Stimulated activated CD4-positive, alpha-beta T cell treated with anti-CD3 and anti-CD28 coated beads, Interleukin-2, amount 100 ng/mL, for 48 hours (primary cell): Measurements from ENCODE around the gene GPA33.

ENCODE experiments used
- DNase-seq, 2 donors: peaks; one replicate each; pipeline ENCODE4 v3.0.0-alpha.2; 2020

Gene GPA33, protein sequence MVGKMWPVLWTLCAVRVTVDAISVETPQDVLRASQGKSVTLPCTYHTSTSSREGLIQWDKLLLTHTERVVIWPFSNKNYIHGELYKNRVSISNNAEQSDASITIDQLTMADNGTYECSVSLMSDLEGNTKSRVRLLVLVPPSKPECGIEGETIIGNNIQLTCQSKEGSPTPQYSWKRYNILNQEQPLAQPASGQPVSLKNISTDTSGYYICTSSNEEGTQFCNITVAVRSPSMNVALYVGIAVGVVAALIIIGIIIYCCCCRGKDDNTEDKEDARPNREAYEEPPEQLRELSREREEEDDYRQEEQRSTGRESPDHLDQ

GRCh38 chr1:167090314-167090942 lies at the start of gene GPA33:
TSS of gene GPA33 (minus strand) at chr1:167090377. CDS start at chr1:167090287, 90 bp downstream.
- no peak for DNase-seq

DNA sequence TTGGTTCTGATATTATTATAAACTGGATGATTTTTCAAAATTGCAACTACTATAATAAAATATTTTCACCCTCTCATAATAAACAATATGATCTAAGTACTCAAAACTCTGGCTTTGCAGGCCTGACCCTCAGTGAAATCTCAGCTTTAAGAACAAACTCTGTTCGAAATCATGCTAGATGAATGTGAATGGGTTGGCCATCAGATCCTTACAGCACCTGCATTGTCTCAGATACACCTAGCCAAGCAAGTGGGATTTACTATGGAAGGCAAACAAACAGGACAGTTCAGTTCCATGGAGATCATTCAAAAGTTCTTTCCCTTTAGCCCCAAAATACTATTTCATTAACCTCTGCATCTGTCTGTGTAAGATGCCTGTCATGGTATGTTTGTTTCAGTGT lies 48.5 kb upstream of the GPA33 start:
- DNase-seq, result no peak

DNA sequence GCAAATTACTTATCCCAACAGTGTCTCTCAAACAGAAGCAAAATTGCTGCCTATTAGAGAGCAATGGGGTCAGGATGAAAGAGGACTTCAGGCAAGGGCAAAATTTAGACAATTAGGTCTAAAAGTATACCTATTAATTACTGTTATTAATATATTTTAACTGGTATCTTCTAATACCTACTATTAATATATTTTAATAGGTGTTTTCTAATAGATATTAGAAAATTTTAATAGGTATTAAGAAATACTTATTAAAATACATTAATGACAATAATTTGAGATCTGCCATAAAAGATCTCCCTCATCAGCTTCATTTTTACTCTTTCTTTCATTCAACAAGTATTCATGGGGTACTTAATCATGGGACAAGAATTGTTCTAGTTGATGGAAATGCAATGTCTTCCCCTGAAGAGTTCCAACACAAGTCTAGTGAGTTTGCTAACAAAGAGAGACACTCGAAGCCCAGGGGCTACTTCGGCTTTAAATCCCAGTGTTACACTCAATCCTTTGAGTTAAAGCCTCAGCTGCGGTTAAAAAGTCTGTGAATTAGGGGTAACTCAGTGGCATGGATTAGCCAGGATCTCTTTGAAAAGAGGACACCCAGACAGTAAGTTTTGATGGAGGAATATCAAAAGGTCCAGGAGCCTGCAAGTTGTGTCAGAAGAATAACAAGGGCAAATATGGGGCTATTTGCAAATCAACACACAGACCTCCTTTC lies 47.8 kb upstream of the GPA33 start:
- DNase-seq, result no peak

GRCh38 chr1:167137332-167137781 lies 47.2 kb upstream of the GPA33 start:
- no peak for DNase-seq

- DNase-seq, result no peak
Observed at GRCh38 chr1:167136806-167137205, 46.6 kb upstream of the GPA33 start.

DNA sequence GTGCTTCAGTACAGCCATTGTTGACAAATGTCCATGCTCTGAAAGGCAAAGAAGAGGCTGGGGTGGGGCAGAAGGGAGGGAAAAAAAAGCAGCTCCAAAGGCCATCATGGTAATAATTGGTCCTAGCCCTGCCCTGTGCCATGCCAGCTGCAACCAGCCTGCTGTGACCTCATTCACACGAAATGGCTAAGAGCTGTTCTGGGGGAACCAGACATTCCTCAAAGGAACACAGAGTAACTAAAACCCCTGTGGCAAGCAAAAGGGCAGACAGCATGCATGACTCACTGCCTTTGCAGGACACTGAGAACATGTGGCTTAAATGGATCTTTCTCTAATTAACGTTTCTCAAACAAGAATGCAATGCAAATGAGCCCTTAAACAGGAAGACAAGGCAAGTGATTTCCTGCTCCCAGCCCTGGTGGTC lies 46.0 kb upstream of the GPA33 start:
- DNase-seq, result no peak

DNA sequence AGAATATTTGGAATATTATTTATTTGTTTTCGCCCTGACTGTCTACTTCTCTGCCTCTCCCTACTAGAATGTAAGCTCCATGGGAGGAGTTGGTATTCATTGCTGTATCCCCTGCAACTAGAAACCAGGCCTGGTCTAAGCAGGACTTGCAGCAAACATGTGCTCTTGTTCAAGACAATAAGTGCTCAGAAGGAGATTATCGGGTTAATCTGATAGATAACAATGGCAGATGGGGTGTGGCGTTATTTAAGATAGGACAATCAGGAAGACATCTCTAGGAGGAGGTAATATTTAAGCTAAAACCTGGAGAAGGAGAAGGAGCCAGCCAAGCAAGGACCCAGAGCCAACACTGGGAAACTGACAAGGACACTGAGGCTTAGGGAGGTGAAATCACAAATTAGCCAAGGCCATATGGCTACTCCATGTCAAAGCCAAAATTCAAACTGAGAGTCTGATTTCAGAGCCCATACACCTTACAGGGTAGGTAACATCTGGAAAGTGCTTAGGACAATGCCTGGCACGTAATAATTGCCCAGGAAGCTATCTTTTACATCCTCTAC lies 45.2 kb upstream of the GPA33 start:
- no peak for DNase-seq

- DNase-seq, result no peak
Observed at GRCh38 chr1:167132301-167133010, 42.3 kb upstream of the GPA33 start.

DNA sequence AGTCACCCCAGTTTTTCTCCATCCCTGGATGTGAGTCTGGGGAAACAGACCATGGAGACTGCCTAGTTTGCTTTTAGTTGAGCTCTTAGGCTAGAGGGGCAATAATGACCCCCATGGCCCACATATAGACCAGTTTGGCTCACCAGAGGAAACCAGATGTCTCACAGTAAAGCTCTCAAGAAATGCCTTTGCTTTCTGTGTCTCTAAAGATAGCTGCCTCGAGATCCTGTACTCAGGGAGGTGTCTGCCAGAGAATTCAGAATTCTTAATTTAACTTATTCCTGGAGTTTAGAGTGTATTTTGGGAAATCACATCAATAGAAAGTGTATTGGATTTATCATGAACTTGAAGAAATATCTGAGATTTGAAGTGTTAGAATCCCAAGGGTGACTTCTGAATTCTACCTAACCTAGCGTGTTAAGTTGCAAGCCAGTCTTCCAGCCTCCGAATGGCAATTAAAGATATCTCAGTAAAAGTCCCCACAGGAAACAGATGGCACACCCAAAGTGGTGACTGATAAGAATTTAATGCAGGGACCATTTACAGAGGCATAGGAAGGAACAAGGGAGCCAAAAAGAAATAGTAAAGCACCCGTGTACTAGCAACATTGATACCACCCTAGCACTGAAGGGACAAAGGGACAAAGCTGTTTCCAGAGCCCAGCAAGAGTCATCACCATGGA lies 40.8 kb upstream of the GPA33 start:
- no peak for DNase-seq

- no peak for DNase-seq
Observed at GRCh38 chr1:167128261-167129227, 38.4 kb upstream of the GPA33 start.

DNA sequence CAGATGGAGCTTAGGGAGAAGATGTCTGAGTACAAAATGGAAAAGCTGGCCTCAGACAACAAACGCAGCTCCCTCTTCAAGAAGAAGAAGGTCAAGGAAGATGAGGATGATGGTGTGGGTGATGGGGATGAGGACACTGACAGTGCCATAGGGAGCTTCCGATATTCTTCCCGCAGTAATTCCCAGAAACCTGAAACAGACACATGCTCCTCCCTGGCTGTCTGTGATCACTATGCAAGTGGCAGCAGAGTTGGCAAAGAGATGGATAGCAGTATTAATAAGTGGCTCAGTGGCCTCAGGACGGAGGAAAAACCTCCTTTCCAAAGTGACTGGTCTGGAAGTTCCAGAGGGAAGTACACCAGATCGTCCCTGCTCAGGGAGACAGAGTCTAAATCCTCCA lies 37.5 kb upstream of the GPA33 start:
- no peak for DNase-seq

DNA sequence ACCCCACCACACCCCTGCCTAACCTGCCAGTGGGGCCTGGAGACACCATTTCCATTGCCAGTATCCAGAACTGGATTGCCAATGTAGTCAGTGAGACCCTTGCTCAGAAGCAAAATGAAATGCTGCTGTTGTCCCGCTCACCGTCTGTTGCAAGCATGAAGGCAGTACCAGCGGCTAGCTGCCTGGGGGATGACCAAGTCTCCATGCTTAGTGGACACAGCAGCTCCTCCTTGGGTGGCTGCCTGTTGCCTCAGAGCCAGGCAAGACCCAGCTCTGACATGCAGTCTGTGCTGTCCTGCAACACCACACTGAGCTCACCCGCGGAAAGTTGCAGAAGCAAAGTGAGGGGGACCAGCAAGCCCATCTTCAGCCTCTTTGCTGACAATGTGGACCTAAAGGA lies 37.1 kb upstream of the GPA33 start:
- DNase-seq, result no peak

DNA sequence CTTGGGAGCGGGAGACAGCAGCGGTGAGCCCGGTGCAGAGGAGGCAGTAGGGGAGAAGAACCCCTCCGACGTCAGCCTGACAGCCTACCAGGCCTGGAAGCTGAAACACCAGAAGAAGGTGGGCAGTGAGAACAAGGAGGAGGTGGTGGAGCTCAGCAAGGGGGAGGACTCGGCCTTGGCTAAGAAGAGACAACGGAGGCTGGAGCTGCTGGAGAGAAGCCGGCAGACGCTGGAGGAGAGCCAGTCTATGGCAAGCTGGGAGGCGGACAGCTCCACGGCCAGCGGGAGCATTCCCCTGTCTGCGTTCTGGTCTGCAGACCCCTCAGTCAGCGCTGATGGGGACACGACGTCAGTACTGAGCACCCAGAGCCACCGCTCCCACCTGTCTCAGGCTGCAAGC lies 36.6 kb upstream of the GPA33 start:
- DNase-seq, result no peak

GRCh38 chr1:167126317-167126716 lies 36.1 kb upstream of the GPA33 start:
- DNase-seq, result no peak

GRCh38 chr1:167122568-167122967 lies 32.4 kb upstream of the GPA33 start:
- no peak for DNase-seq

- no peak for DNase-seq
Observed at GRCh38 chr1:167122121-167122480, 31.9 kb upstream of the GPA33 start.

GRCh38 chr1:167121375-167122120 lies 31.4 kb upstream of the GPA33 start:
- DNase-seq, result peak; percentile 23 to 27

DNA sequence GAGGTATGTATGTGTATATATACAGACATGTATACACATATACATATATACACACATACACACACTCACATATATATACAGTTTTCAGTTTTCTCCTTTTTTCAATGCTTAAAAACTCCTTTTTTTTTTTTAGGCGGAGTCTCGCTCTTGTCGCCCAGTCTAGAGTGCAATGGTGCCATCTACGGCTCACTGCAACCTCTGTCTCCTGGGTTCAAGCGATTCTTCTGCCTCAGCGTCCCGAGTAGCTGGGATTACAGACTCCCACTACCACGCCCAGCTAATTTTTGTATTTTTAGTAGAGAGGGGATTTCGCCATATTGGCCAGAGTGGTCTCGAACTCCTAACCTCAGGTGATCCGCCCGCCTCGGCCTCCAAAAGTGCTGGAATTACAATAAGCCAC lies 30.7 kb upstream of the GPA33 start:
- no peak for DNase-seq

- DNase-seq, result no peak
Observed at GRCh38 chr1:167119696-167120095, 29.5 kb upstream of the GPA33 start.

DNA sequence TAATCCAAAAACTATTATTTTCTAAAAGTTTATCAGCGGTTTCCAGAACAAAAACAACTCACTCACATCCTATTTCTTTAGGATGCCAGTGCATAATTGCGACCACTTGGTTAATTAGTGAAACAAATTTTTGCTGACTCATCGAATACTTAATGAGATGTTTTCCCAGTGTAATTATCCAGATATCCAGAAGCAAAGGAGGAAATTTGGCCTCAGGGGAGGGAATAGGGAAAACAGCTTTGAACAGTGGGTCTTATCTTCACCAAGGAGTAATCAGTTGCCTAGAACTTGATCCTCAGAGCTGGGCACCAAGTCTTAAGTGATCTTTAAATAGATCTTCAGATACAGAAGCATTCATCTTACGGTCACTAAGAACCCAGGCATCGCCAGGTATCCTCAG lies 28.0 kb upstream of the GPA33 start:
- DNase-seq, result no peak
